CD14-positive monocyte (primary cell): ENCODE data around the gene KRTAP5-11. TPM values are rescaled to one million over a fixed set of nuclear protein-coding genes. Genes with fewer than 3 reads are reported as not detected.

ENCODE experiments used
- DNase-seq, 3 donors: peaks; one replicate each; pipeline ENCODE4 v3.0.0-alpha.2; 2011 to 2022
- H2AFZ ChIP-seq: 2 replicates; pipeline ENCODE4 v1.6.0; 2012; ENCODE audit warnings: mild to moderate bottlenecking, low read depth, low read length, inconsistent platforms; ENCODE audit not compliant: insufficient read depth, poor library complexity, severe bottlenecking
- H3K27ac ChIP-seq, 2 donors: 1 replicate in 1 of 2; 2 replicates in 1 of 2; pipeline ENCODE4 v1.5.1; 2012 to 2013; ENCODE audit warnings: low read length in 2 of 2, control low read depth in 1 of 2, inconsistent platforms in 1 of 2, low read depth in 1 of 2, mild to moderate bottlenecking in 1 of 2
- H3K27me3 ChIP-seq, 2 donors: one replicate each; pipeline versions ENCODE4 v1.6.0 to v1.6.1; 2011 to 2013; ENCODE audit warnings: low read length in 2 of 2; ENCODE audit not compliant: control insufficient read depth in 2 of 2, insufficient read depth in 2 of 2
- H3K36me3 ChIP-seq, 2 donors: replicated peaks in 1 of 2; 1 replicate in 1 of 2; 2 replicates in 1 of 2; pipeline versions ENCODE4 v1.5.1 to v1.6.1; 2012 to 2013; ENCODE audit warnings: low read length in 2 of 2, control low read depth in 1 of 2, inconsistent platforms in 1 of 2, mild to moderate bottlenecking in 1 of 2; ENCODE audit not compliant: insufficient read depth in 2 of 2, control insufficient read depth in 1 of 2
- H3K4me1 ChIP-seq, 2 donors: 1 replicate in 1 of 2; 2 replicates in 1 of 2; pipeline versions ENCODE4 v1.5.1 to v1.6.1; 2012 to 2013; ENCODE audit warnings: low read length in 2 of 2, control low read depth in 1 of 2, inconsistent platforms in 1 of 2, mild to moderate bottlenecking in 1 of 2, moderate library complexity in 1 of 2; ENCODE audit not compliant: insufficient read depth in 2 of 2, control insufficient read depth in 1 of 2
- H3K4me2 ChIP-seq: replicated peaks from 2 replicates; pipeline ENCODE3; 2012; ENCODE audit warnings: low read length, moderate library complexity, mild to moderate bottlenecking; ENCODE audit not compliant: poor library complexity, severe bottlenecking; ENCODE audit errors: extremely low read depth
- H3K4me3 ChIP-seq, 3 experiments: fragments of 200-600 bp in 1 of 3; sonication (generic) in 1 of 3; replicated peaks in 1 of 3; 1 replicate in 2 of 3; 2 replicates in 1 of 3; pipeline ENCODE4 v1.5.1; 2011 to 2013; ENCODE audit warnings: low read length in 3 of 3, mild to moderate bottlenecking in 3 of 3, control low read depth in 2 of 3, low read depth in 2 of 3, inconsistent platforms in 1 of 3, moderate library complexity in 1 of 3
- H3K79me2 ChIP-seq: 2 replicates; pipeline ENCODE4 v1.6.0; 2012; ENCODE audit warnings: mild to moderate bottlenecking, control low read depth, inconsistent platforms, low read length, moderate library complexity; ENCODE audit not compliant: insufficient read depth
- H3K9ac ChIP-seq: 2 replicates; pipeline ENCODE4 v1.6.0; 2017; ENCODE audit warnings: low read length, mild to moderate bottlenecking; ENCODE audit not compliant: insufficient read depth, poor library complexity, severe bottlenecking
- H3K9me3 ChIP-seq, 2 donors: replicated peaks in 1 of 2; 1 replicate in 1 of 2; 2 replicates in 1 of 2; pipeline versions ENCODE4 v1.5.1 to v1.6.1; 2012 to 2013; ENCODE audit warnings: low read length in 2 of 2, control low read depth in 1 of 2; ENCODE audit not compliant: control insufficient read depth in 1 of 2, insufficient read depth in 1 of 2
- H4K20me1 ChIP-seq: 2 replicates; pipeline ENCODE4 v1.6.0; 2012; ENCODE audit warnings: mild to moderate bottlenecking, low read length, control low read depth, moderate library complexity; ENCODE audit not compliant: insufficient read depth
- H3K27ac Mint-ChIP-seq, 7 donors: one replicate each; pipeline ENCODE4 v1.8.0; 2020; ENCODE audit warnings: mild to moderate bottlenecking in 7 of 7, mixed read lengths in 7 of 7, moderate library complexity in 6 of 7, inconsistent platforms in 2 of 7
- H3K27me3 Mint-ChIP-seq, 3 donors: one replicate each; pipeline ENCODE4 v1.8.0; 2021 to 2022; ENCODE audit warnings: low read depth in 3 of 3, mild to moderate bottlenecking in 3 of 3, mixed read lengths in 3 of 3, moderate library complexity in 3 of 3, inconsistent platforms in 1 of 3
- H3K36me3 Mint-ChIP-seq, 2 donors: one replicate each; pipeline ENCODE4 v1.8.0; 2020; ENCODE audit warnings: mixed read lengths in 2 of 2, inconsistent platforms in 1 of 2, mild to moderate bottlenecking in 1 of 2
- H3K4me1 Mint-ChIP-seq: one replicate; pipeline ENCODE4 v1.8.0; 2020; ENCODE audit warnings: mild to moderate bottlenecking, mixed read lengths
- H3K4me3 Mint-ChIP-seq, 2 donors: one replicate each; pipeline ENCODE4 v1.8.0; 2020; ENCODE audit warnings: mild to moderate bottlenecking in 2 of 2, mixed read lengths in 2 of 2, moderate library complexity in 1 of 2
- H3K9me3 Mint-ChIP-seq, 7 donors: one replicate each; pipeline ENCODE4 v1.8.0; 2020 to 2022; ENCODE audit warnings: mixed read lengths in 7 of 7, mild to moderate bottlenecking in 6 of 7, moderate library complexity in 6 of 7, inconsistent platforms in 2 of 7
- WGBS: methylation state at CpG from one replicate; pipeline ENCODE4 v1.1.5; 2013; ENCODE audit warnings: missing lambda C conversion rate; ENCODE audit not compliant: insufficient coverage; 5-methylcytosine and 5-hydroxymethylcytosine counted together
- intact Hi-C, 2 donors: fragments of 100-400 bp; cut with micrococcal nuclease; formaldehyde crosslinking; loops; one replicate each; pipeline versions ENCODE4 v1.15.0 to v1.15.1; 2023
- polyA plus RNA-seq, 3 donors: library from polyadenylated mRNA; depleted of rRNA in 1 of 3; unstranded in 2 of 3; stranded (reverse) in 1 of 3; fragments of 300-500 nt in 2 of 3; fragments of >200 nt in 1 of 3; fragmentation: Illumina TruSeq in 2 of 3; gene quantifications; 1 replicate in 2 of 3; 2 replicates in 1 of 3; pipeline ENCODE4 v1.2.3, GENCODE V29; 2012 to 2021
- TF ChIP-seq, protein P1 (sequence below): fragments of 200-600 bp; IDR thresholded peaks from one replicate; pipeline ENCODE4 v1.8.0; 2022; ENCODE audit warnings: antibody characterized with exemption, mild to moderate bottlenecking

KRTAP5-11 gene
- polyA plus RNA-seq, 3 donors = not detected

DNA sequence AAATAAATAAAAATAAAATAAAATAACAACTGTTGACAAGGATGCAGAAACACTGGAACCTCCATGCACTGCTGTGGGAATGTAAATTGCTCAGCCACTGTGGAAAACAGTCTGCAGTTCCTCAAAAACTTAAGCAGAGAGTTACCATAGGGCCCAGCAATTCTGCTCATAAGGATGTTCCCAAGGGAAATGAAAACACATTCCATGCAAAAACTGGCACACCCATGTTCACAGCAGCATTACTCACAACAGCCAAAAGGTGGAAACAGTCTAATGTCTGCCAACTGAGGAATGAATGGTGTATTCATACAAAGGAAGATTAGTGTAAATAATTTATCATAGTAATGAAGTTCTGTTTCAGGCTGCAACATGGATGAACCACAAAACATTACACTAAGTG, 20.6 kb downstream of the KRTAP5-11 start:
- Histone ChIP-seq H3K9me3 (no peaks in the 10 kb centered on the region), H3K36me3 (no peaks in the 10 kb centered on the region), H3K4me2 (no peak overlapping the region), H3K79me2 (no peaks in the 10 kb centered on the region), H3K27me3 (peaks cover 7 to 8% of the 10 kb centered on the region in 2 donors), H3K27ac (no peak overlapping the region), H3K4me3 (no peak overlapping the region), H4K20me1 (no peaks in the 10 kb centered on the region), H3K9ac (no peak overlapping the region), H2AFZ (no peak overlapping the region), H3K4me1 (no peaks in the 10 kb centered on the region)
- intact Hi-C loops = no loop called here
- Mint-ChIP-seq H3K4me1 (peaks cover 5% of the 10 kb centered on the region), H3K36me3 (no peaks in the 10 kb centered on the region), H3K4me3 (no peak overlapping the region), H3K9me3 (peaks cover 0 to 7% (median 3%) of the 10 kb centered on the region in 7 donors), H3K27ac (no peak overlapping the region), H3K27me3 (peaks cover 9 to 20% (median 16%) of the 10 kb centered on the region in 3 donors)
- TF ChIP-seq, protein P1, sequence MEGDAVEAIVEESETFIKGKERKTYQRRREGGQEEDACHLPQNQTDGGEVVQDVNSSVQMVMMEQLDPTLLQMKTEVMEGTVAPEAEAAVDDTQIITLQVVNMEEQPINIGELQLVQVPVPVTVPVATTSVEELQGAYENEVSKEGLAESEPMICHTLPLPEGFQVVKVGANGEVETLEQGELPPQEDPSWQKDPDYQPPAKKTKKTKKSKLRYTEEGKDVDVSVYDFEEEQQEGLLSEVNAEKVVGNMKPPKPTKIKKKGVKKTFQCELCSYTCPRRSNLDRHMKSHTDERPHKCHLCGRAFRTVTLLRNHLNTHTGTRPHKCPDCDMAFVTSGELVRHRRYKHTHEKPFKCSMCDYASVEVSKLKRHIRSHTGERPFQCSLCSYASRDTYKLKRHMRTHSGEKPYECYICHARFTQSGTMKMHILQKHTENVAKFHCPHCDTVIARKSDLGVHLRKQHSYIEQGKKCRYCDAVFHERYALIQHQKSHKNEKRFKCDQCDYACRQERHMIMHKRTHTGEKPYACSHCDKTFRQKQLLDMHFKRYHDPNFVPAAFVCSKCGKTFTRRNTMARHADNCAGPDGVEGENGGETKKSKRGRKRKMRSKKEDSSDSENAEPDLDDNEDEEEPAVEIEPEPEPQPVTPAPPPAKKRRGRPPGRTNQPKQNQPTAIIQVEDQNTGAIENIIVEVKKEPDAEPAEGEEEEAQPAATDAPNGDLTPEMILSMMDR = no peak
- no peak for DNase-seq

DNA sequence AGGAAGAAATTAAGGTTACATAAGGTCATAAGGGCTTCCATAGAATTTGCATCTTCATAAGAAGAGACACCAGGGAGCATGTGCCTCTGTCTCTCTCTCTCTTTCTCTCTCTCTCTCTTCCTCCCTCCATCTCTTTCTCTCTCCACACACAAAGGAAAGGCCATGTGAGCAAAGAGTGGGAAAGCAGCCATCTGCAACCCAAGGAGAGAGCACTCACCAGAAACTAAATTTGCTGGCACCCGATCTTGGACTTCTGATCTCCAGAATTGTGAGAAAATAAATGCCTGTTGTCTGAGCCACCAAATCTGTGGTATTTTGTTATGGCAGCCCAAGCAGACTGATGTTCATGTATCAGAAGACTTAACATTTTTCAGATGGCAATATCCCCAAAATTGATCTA, 23.7 kb downstream of the KRTAP5-11 start:
- no peaks in the 10 kb centered on the region for H3K36me3 Mint-ChIP-seq
- no peaks in the 10 kb centered on the region for H3K4me1 ChIP-seq
- H3K79me2 ChIP-seq = no peaks in the 10 kb centered on the region

More for the DNA sequence above, 23.7 kb downstream of the KRTAP5-11 start:
- Mint-ChIP-seq H3K27me3 (peaks cover 8 to 11% (median 9%) of the 10 kb centered on the region in 3 donors), H3K4me1 (peaks cover 5% of the 10 kb centered on the region), H3K4me3 (no peak overlapping the region), H3K27ac (no peak overlapping the region), H3K9me3 (peaks cover 0 to 7% (median 3%) of the 10 kb centered on the region in 7 donors)
- Histone ChIP-seq H3K27me3 (peaks cover 6 to 8% of the 10 kb centered on the region in 2 donors), H3K36me3 (no peaks in the 10 kb centered on the region), H3K4me3 (no peak overlapping the region), H3K9ac (no peak overlapping the region), H3K9me3 (no peaks in the 10 kb centered on the region), H2AFZ (no peak overlapping the region), H3K27ac (no peak overlapping the region), H4K20me1 (no peaks in the 10 kb centered on the region), H3K4me2 (no peak overlapping the region)
- DNase-seq = no peak
- TF ChIP-seq, protein P1 = no peak
- WGBS = no CpG with 5 or more reads among the region's 1 CpG
- intact Hi-C loops = no loop called here
